ENCODE results near the gene IREB2. TPM values are rescaled to one million over a fixed set of nuclear protein-coding genes. Genes with fewer than 3 reads are reported as not detected.

IREB2 gene
- total RNA-seq, 1 donor from 2014 or later = 13.0 TPM

DNA sequence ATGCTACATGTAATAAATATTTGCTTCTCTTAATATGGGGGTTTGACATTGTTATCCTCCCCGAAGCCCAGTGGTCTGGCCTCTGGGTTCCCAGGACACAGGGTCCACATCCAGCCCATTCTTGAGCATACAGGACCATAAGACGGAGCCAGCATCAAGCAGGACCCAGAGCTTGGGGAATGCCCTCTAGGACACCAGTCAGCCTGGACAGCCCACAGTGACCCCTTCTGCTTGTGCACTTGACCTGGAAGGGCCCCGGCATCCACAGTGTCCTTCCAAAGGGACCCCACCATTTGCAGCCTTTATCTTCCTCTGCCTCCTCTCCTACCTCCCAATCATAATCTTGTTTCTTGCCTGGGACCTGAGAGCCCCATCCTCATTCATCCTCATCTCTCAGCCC lies 46.2 kb upstream of the IREB2 start:
- TF ChIP-seq, protein P1, sequence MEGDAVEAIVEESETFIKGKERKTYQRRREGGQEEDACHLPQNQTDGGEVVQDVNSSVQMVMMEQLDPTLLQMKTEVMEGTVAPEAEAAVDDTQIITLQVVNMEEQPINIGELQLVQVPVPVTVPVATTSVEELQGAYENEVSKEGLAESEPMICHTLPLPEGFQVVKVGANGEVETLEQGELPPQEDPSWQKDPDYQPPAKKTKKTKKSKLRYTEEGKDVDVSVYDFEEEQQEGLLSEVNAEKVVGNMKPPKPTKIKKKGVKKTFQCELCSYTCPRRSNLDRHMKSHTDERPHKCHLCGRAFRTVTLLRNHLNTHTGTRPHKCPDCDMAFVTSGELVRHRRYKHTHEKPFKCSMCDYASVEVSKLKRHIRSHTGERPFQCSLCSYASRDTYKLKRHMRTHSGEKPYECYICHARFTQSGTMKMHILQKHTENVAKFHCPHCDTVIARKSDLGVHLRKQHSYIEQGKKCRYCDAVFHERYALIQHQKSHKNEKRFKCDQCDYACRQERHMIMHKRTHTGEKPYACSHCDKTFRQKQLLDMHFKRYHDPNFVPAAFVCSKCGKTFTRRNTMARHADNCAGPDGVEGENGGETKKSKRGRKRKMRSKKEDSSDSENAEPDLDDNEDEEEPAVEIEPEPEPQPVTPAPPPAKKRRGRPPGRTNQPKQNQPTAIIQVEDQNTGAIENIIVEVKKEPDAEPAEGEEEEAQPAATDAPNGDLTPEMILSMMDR (conservative IDR thresholded peaks at IDR 0.05; ENCODE audit: low read depth, low read length) = no peak
- H3K4me3 ChIP-seq (ENCODE audit: low read depth, low read length) = no peak overlapping the region
- DNase-seq (ENCODE audit: low read depth) = no peak

DNA sequence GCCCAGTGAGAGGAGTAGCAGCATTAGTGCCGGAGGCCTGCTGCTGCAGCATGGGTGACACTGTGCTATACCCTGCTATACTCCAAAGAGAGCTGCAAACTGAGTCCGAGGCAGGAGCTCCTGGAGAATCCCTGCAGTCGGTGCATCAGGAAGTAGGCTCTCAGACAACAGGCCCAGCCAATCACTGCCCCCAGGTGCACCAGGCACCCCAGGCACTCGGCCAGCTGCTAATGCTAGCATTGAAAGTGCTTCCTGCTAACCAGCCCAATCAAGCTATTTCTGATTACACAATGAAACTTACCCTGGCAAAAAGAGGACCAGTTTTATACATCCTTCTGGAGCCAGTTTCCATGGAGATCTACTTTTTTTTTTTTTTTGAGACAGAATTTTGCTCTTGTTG lies 45.6 kb upstream of the IREB2 start:
- H3K4me3 ChIP-seq (ENCODE audit: low read depth, low read length) = no peak overlapping the region
- TF ChIP-seq, protein P1 (conservative IDR thresholded peaks at IDR 0.05; ENCODE audit: low read depth, low read length) = no peak
- DNase-seq (ENCODE audit: low read depth) = no peak

DNA sequence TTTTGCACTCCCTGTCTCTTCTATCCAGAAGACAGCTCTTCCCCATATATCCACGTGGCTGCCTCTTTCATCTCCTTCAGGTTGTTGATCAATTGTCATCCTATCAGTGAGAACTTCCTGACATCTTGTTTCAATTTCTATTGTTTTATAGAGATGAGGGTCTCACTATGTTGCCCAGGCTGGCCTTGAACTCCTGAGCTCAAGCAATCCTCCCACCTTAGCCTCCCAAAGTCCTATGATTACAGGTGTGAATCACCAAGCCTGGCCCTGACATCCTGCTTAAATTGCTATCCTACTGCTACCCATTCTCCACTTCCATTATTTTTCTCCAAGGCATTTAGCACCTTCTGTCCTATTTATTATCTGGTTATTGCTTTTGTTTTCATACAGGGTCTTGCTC lies 44.9 kb upstream of the IREB2 start:
- no peak for DNase-seq (ENCODE audit: low read depth)
- no peak overlapping the region for H3K4me3 ChIP-seq (ENCODE audit: low read depth, low read length)
- TF ChIP-seq, protein P1 (conservative IDR thresholded peaks at IDR 0.05; ENCODE audit: low read depth, low read length) = no peak

DNA sequence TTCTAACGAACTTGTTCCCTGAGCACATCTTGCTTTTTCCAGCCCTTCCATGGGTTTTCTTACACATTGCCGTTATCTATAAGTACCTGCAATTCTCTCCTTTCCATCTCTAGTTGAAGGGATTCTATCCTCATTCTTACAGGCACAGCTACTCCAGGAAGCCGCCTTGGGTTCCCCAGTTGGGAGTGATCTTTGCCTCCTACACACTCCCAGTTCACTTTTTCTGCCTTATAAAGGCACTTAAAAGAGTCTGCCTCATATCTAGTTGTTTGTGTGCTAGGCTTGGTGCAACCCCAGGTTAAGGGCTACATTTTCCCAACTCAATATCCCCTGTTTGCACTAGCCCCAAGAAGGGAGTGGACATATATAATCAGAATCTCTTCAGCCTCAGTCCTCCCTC lies 44.0 kb upstream of the IREB2 start:
- DNase-seq (ENCODE audit: low read depth) = no peak
- no peak overlapping the region for H3K4me3 ChIP-seq (ENCODE audit: low read depth, low read length)
- TF ChIP-seq, protein P1 (conservative IDR thresholded peaks at IDR 0.05; ENCODE audit: low read depth, low read length) = no peak

DNA sequence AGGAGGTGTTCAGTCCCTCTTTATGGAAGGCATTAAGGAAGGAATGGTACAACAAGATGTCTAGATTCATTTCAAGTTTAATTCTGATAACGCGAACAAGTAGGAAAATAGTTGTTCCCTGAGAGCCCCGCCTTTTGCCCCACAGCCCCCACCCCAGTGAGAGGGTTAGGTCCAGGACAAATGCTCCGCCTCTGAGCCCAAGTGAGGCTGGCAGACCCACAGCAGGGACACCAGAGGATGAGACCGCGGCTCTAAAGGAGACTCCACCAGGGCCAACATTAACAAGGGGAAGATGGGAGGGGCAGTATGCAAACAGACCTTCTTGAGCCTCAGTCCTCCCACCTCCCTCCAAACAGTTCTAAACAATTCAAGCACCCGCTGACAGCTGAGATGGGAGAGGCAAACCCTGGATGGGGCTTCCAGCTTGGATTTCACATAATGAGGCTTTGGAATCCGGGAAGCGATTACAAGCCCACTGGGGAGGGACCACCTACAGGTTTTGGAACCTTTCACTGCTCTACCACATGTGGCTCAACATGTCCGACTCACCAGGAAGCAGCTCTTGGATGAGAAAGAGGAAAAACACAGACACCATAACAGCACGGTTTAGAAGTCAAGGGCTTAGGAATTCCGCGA lies 42.9 kb upstream of the IREB2 start:
- DNase-seq (ENCODE audit: low read depth) = no peak
- TF ChIP-seq, protein P1 (conservative IDR thresholded peaks at IDR 0.05; ENCODE audit: low read depth, low read length) = no peak
- H3K4me3 ChIP-seq (ENCODE audit: low read depth, low read length) = no peak overlapping the region

DNA sequence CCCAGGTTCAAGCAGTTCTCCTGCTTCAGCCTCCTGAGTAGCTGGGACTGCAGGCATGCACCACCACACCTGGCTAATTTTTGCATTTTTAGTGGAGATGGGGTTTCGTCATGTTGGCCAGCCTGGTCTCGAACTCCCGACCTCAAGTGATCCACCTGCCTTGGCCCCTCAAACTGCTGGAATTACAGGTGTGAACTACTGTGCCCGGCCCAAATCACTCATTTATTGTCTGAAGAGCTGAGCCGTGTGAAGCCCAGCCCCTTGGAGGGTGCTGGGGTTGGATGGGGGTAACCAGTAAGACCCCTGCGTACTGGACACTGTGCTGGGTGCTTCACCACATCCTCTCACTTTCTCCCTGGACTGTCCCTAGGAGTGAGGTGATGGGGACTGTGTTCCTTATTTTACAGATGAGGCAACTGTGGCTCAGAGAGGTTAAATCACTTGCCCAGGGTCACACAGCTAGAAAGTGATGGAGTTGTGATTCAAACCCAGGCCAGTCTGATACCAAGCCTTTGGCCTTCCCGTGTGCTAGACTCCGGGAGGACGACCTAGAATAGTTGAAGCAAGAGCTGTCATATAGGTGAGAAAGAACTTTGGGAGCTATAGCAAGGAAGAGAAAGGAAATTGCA lies 41.7 kb upstream of the IREB2 start:
- TF ChIP-seq, protein P1 (conservative IDR thresholded peaks at IDR 0.05; ENCODE audit: low read depth, low read length) = no peak

DNA sequence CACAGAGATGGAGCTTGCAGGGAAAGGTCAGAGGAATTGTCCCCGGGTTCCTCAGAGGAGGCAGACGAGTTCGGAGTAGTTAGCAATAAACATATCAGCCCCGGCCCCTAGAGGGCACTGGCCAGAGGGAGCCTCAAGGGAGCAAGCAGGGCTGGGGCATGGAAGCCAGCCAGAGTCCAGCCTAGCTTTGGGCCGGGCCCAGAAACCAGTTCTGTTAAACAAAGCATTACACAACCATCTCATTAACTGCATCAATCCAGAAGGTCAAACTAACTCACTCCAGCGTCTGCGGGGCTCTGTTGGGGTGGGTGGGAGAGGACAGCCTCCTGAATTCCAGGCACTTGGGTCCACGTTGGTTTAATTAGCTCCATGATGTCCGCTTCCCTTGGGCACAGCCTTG lies 41.0 kb upstream of the IREB2 start:
- TF ChIP-seq, protein P1 (conservative IDR thresholded peaks at IDR 0.05; ENCODE audit: low read depth, low read length) = peak; percentile 47
- no peak overlapping the region for H3K4me3 ChIP-seq (ENCODE audit: low read depth, low read length)
- DNase-seq (ENCODE audit: low read depth) = no peak

More for the DNA sequence above, 41.7 kb upstream of the IREB2 start:
- no peak overlapping the region for H3K4me3 ChIP-seq (ENCODE audit: low read depth, low read length)
- DNase-seq (ENCODE audit: low read depth) = no peak

Measured in epithelial cell of proximal tubule (primary cell).